ENCODE measurements around the gene SAPCD2. TPM values are rescaled to one million over a fixed set of nuclear protein-coding genes. Genes with fewer than 3 reads are reported as not detected.

Gene SAPCD2
- polyA plus RNA-seq, 3 donors = 0.03 to 3.1 (median 1.7) TPM

DNA sequence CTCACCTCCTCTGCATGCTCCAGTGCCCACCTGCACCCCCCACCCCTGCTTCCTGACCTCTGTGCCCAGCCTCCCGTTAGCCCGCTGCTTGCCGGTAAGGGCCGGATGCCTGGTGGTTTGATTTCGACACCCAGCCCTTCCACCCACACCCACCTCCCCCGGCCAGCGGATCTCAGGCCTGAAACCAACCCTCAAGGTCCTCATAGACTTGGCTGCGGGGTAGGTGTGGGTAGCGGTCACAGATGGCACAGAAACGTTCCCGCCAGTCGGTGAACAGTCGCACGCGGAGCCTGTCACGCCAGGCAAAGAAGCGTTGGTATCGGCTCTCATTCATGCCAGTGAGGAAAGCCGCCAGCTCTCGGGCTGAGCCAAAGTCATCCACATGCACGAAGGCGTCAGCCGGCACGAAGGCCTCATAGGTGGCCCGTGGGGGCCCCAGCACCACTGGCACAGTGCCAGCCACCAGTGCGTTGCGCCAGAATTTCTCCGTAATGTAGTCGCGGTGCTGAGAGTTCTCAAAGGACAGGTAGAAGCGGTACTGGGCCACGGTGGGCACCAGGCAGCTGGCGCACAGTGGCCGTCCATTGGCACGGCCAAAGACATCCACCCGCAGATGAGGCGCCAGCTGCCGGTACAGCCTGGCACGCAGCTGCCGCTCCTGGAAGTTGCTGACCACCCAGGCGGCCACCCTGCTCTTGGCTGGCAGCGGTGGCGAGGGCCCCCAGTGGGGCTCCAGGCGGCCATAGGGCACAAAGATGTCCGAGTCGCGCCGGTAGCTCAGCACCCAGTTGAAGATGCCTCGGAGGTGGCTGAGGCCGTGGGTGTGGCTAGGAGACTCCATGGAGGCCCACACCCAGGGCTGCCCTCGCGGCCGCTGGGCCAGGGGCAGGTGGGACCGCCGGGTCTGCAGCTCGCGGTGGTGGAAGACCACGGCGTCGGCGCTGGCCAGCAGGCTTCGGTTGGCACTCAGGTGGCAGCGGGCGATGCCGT, 39.5 kb downstream of the SAPCD2 start:
- Mint-ChIP-seq H3K36me3 (peaks cover 0 to 6% of the 10 kb centered on the region in 2 donors), H3K9me3 (no peaks in the 10 kb centered on the region), H3K4me3 (peak overlapping the region; percentile 87 to 92), H3K4me1 (peaks cover 60% of the 10 kb centered on the region), H3K27me3 (ENCODE audit: low read depth in 3 of 3) (peaks cover 4 to 7% (median 4%) of the 10 kb centered on the region in 3 donors), H3K27ac (peak overlapping the region; percentile 87 to 94 (median 91))
- TF ChIP-seq, protein P1, sequence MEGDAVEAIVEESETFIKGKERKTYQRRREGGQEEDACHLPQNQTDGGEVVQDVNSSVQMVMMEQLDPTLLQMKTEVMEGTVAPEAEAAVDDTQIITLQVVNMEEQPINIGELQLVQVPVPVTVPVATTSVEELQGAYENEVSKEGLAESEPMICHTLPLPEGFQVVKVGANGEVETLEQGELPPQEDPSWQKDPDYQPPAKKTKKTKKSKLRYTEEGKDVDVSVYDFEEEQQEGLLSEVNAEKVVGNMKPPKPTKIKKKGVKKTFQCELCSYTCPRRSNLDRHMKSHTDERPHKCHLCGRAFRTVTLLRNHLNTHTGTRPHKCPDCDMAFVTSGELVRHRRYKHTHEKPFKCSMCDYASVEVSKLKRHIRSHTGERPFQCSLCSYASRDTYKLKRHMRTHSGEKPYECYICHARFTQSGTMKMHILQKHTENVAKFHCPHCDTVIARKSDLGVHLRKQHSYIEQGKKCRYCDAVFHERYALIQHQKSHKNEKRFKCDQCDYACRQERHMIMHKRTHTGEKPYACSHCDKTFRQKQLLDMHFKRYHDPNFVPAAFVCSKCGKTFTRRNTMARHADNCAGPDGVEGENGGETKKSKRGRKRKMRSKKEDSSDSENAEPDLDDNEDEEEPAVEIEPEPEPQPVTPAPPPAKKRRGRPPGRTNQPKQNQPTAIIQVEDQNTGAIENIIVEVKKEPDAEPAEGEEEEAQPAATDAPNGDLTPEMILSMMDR (IDR thresholded peaks at IDR 0.05) = no peak
- peaks cover 4% of the 10 kb centered on the region in 2 donors for H3K36me3 ChIP-seq (replicated peaks in 1 of 2; ENCODE audit: control insufficient read depth in 1 of 2, insufficient read depth in 2 of 2, low read length in 2 of 2)
- H3K27me3 ChIP-seq (ENCODE audit: control insufficient read depth in 2 of 2, insufficient read depth in 2 of 2, low read length in 2 of 2) = no peaks in the 10 kb centered on the region
- DNase-seq = peak; percentile 52 to 65 (median 57)
- peaks cover 27% of the 10 kb centered on the region for H4K20me1 ChIP-seq (ENCODE audit: insufficient read depth, low read length)
- peak overlapping the region; percentile 83 to 92 for H3K27ac ChIP-seq (ENCODE audit: low read depth in 1 of 2, low read length in 2 of 2)
- intact Hi-C loops (cut with micrococcal nuclease) = loop anchor here (5.0 to 10.0 kb wide), 6 partner anchors 34 to 244 kb away; partner anchors contain the start of genes AJM1 (in 1 of the 2), C8G (in 1 of the 2), CLIC3 (in 1 of the 2) and FBXW5 (in 1 of the 2)
- H3K4me1 ChIP-seq (ENCODE audit: control insufficient read depth in 1 of 2, insufficient read depth in 2 of 2, low read length in 2 of 2) = peaks cover 65 to 87% of the 10 kb centered on the region in 2 donors
- H2AFZ ChIP-seq (ENCODE audit: insufficient read depth, low read depth, low read length, poor library complexity, severe bottlenecking) = peak overlapping the region; percentile 48
- peak overlapping the region; percentile 77 for H3K9ac ChIP-seq (ENCODE audit: insufficient read depth, low read length, poor library complexity, severe bottlenecking)
- no peaks in the 10 kb centered on the region for H3K9me3 ChIP-seq (replicated peaks in 1 of 2; ENCODE audit: control insufficient read depth in 1 of 2, insufficient read depth in 1 of 2, low read length in 2 of 2)
- peaks cover 69% of the 10 kb centered on the region for H3K79me2 ChIP-seq (ENCODE audit: insufficient read depth, low read length)
- WGBS (ENCODE audit: insufficient coverage) = 34% methylated on average over 57 of the region's 65 CpGs
- H3K4me2 ChIP-seq (replicated peaks; ENCODE audit: extremely low read depth, low read length, poor library complexity, severe bottlenecking) = peak overlapping the region; percentile 98
- peak overlapping the region; percentile 47 to 88 (median 68) for H3K4me3 ChIP-seq (replicated peaks in 1 of 3; ENCODE audit: low read depth in 2 of 3, low read length in 3 of 3)

DNA sequence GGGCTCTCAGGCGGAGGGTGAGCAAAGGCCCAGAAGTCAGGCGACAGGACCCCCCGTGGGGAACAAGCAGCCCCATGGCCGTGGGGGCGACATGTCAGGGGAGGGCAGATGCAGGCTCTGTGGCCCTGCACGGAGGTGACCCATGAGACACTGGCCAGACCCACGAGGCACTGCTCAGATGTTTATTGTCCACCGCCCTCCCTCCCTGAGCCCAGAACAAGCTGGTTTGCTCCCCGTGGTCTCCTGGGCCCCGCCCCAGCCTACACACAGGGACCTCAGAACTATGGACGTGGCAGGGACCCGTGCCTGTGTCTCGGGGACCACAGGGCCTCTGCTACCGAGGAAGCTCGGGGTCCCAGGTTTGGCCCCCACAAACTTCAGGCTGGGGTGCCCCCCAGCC, 40.4 kb downstream of the SAPCD2 start:
- intact Hi-C loops (cut with micrococcal nuclease) = loop anchor here (5.0 to 10.0 kb wide), 6 partner anchors 33 to 243 kb away; partner anchors contain the start of genes AJM1 (in 1 of the 2), C8G (in 1 of the 2), CLIC3 (in 1 of the 2) and FBXW5 (in 1 of the 2)
- Histone ChIP-seq H3K4me1 (ENCODE audit: control insufficient read depth in 1 of 2, insufficient read depth in 2 of 2, low read length in 2 of 2) (peaks cover 57 to 79% of the 10 kb centered on the region in 2 donors), H4K20me1 (ENCODE audit: insufficient read depth, low read length) (peaks cover 18% of the 10 kb centered on the region), H3K79me2 (ENCODE audit: insufficient read depth, low read length) (peaks cover 61% of the 10 kb centered on the region), H3K27me3 (ENCODE audit: control insufficient read depth in 2 of 2, insufficient read depth in 2 of 2, low read length in 2 of 2) (no peaks in the 10 kb centered on the region), H2AFZ (ENCODE audit: insufficient read depth, low read depth, low read length, poor library complexity, severe bottlenecking) (peak overlapping the region; percentile 48), H3K9ac (ENCODE audit: insufficient read depth, low read length, poor library complexity, severe bottlenecking) (peak overlapping the region; percentile 77), H3K9me3 (replicated peaks in 1 of 2; ENCODE audit: control insufficient read depth in 1 of 2, insufficient read depth in 1 of 2, low read length in 2 of 2) (no peaks in the 10 kb centered on the region), H3K27ac (ENCODE audit: low read depth in 1 of 2, low read length in 2 of 2) (peak overlapping the region; percentile 83 to 92), H3K36me3 (replicated peaks in 1 of 2; ENCODE audit: control insufficient read depth in 1 of 2, insufficient read depth in 2 of 2, low read length in 2 of 2) (no peaks in the 10 kb centered on the region), H3K4me3 (replicated peaks in 1 of 3; ENCODE audit: low read depth in 2 of 3, low read length in 3 of 3) (peak overlapping the region; percentile 47 to 88 (median 68)), H3K4me2 (replicated peaks; ENCODE audit: extremely low read depth, low read length, poor library complexity, severe bottlenecking) (peak overlapping the region; percentile 98)
- peak; percentile 8 to 21 (median 18) for DNase-seq
- TF ChIP-seq, protein P1 (IDR thresholded peaks at IDR 0.05) = no peak
- WGBS (ENCODE audit: insufficient coverage) = 18% methylated on average over 6 of the region's 15 CpGs
- Mint-ChIP-seq H3K27me3 (ENCODE audit: low read depth in 3 of 3) (peaks cover 4 to 7% (median 4%) of the 10 kb centered on the region in 3 donors), H3K4me3 (peak overlapping the region; percentile 87 to 92), H3K27ac (peak overlapping the region; percentile 87 to 94 (median 91)), H3K36me3 (peaks cover 0 to 4% of the 10 kb centered on the region in 2 donors), H3K4me1 (peaks cover 54% of the 10 kb centered on the region), H3K9me3 (no peaks in the 10 kb centered on the region)

All from CD14-positive monocyte (primary cell).